ENCODE results near the gene RASGRP2.

The RASGRP2 gene

GRCh38 chr11:64753380-64754123 is 9.6 kb upstream of the RASGRP2 start:
- Histone ChIP-seq H3K36me3 (ENCODE audit: insufficient read depth, low read length) (no peaks in the 10 kb centered on the region), H3K9ac (ENCODE audit: low read depth, low read length) (no peak overlapping the region), H3K27ac (ENCODE audit: low read depth, low read length) (no peak overlapping the region), H3K27me3 (ENCODE audit: insufficient read depth, low read length) (no peaks in the 10 kb centered on the region), H3K4me1 (ENCODE audit: insufficient read depth, low read length) (no peaks in the 10 kb centered on the region), H3K4me3 (ENCODE audit: low read length) (no peak overlapping the region), H3K9me3 (ENCODE audit: insufficient read depth, low read depth, low read length) (no peaks in the 10 kb centered on the region)
- 94% methylated on average over 43 of the region's 43 CpGs for WGBS

- no peaks in the 10 kb centered on the region for H3K27me3 ChIP-seq (ENCODE audit: insufficient read depth, low read length)
- H3K36me3 ChIP-seq (ENCODE audit: insufficient read depth, low read length), result no peaks in the 10 kb centered on the region
- H3K9me3 ChIP-seq (ENCODE audit: insufficient read depth, low read depth, low read length), result no peaks in the 10 kb centered on the region
- no peaks in the 10 kb centered on the region for H3K4me1 ChIP-seq (ENCODE audit: insufficient read depth, low read length)
- H3K9ac ChIP-seq (ENCODE audit: low read depth, low read length), result no peak overlapping the region
- no peak overlapping the region for H3K4me3 ChIP-seq (ENCODE audit: low read length)
- WGBS, result 93% methylated on average over 7 of the region's 7 CpGs
- no peak overlapping the region for H3K27ac ChIP-seq (ENCODE audit: low read depth, low read length)
Measured at GRCh38 chr11:64753019-64753379, 9.1 kb upstream of the RASGRP2 start.

DNA sequence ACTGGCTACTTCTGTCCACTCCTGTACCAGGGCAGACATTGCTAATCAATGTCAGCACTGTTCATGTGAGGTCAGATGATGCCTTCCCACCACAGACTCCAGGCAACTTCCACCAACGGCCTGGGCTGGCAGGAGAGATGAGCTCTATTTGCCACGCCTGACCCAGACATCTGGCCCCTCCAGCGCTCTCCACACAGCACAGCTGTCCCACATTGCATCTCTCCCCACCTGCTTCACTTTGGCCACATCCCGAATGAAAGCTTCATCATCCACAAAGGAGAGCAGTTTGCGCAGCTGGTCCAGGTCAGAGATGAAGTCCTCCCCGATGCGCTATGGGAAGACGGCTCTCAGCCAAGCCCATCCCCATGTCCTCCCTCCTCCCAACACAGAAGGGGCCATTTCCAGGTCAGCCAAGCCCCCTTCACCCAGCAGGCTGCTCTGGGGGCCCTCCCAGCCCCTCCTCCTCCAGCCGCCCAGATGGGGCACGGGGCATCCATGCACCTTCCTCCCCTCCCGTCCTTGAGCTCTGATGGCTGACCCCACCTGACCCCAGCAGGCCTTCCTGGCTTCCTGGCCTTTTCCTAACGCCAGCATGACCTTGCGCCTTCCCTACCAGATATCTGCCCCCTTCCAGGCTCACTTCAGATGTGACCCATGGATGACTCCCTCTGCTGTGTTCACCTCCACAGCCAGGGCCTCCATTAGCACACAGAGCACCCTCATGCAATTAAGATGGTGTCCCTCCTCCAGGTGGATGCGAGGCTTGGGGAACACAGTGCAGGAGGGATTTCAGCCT is 8.4 kb upstream of the RASGRP2 start:
- 88% methylated on average over 14 of the region's 14 CpGs for WGBS
- Histone ChIP-seq H3K4me1 (ENCODE audit: insufficient read depth, low read length) (no peaks in the 10 kb centered on the region), H3K27ac (ENCODE audit: low read depth, low read length) (no peak overlapping the region), H3K36me3 (ENCODE audit: insufficient read depth, low read length) (no peaks in the 10 kb centered on the region), H3K4me3 (ENCODE audit: low read length) (no peak overlapping the region), H3K9me3 (ENCODE audit: insufficient read depth, low read depth, low read length) (no peaks in the 10 kb centered on the region), H3K9ac (ENCODE audit: low read depth, low read length) (no peak overlapping the region), H3K27me3 (ENCODE audit: insufficient read depth, low read length) (no peaks in the 10 kb centered on the region)

DNA sequence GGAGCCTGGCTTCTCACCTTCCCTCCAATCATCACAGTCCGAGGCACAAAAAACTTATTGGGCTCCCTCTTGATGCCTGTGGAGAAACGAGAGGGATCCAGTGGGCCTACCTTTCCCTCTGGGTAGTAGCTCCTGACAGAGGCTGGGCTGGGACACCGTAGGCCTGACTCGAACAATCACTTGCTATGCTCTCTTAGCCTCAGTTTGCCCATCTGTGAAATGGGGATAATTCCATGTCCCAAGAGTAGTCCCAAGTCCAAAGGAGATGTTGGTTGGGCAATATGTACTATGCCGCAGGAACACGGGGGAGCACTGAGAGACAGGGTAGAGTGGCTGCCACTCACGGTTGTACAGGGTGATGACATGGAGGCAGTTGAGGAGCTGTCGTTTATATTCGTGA is 7.6 kb upstream of the RASGRP2 start:
- Histone ChIP-seq H3K4me1 (ENCODE audit: insufficient read depth, low read length) (no peaks in the 10 kb centered on the region), H3K9me3 (ENCODE audit: insufficient read depth, low read depth, low read length) (no peaks in the 10 kb centered on the region), H3K36me3 (ENCODE audit: insufficient read depth, low read length) (no peaks in the 10 kb centered on the region), H3K9ac (ENCODE audit: low read depth, low read length) (no peak overlapping the region), H3K27ac (ENCODE audit: low read depth, low read length) (no peak overlapping the region), H3K27me3 (ENCODE audit: insufficient read depth, low read length) (no peaks in the 10 kb centered on the region), H3K4me3 (ENCODE audit: low read length) (no peak overlapping the region)
- WGBS, result 93% methylated on average over 9 of the region's 9 CpGs

DNA sequence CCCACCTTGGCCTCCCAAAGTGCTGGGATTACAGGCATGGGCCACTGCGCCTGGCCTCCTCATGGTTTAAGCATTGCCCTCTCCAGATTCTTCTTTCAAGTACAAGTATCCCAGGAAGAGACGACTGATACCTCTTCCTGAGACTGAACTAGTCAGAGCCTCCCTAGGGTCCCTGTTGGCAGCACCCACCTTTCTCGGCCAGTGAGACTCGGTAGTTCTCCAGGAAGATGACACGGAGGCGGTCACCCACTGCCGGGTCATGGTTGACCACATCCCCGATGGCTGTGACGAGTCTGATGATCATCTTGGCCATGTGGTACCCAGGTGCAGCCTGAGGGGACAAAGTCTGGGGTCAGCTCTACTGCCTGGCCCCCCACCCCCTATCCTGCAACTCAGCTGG is 7.2 kb upstream of the RASGRP2 start:
- Histone ChIP-seq H3K9ac (ENCODE audit: low read depth, low read length) (no peak overlapping the region), H3K9me3 (ENCODE audit: insufficient read depth, low read depth, low read length) (no peaks in the 10 kb centered on the region), H3K27me3 (ENCODE audit: insufficient read depth, low read length) (no peaks in the 10 kb centered on the region), H3K4me3 (ENCODE audit: low read length) (no peak overlapping the region), H3K4me1 (ENCODE audit: insufficient read depth, low read length) (no peaks in the 10 kb centered on the region), H3K27ac (ENCODE audit: low read depth, low read length) (no peak overlapping the region), H3K36me3 (ENCODE audit: insufficient read depth, low read length) (no peaks in the 10 kb centered on the region)
- 95% methylated on average over 9 of the region's 9 CpGs for WGBS

- H3K27me3 ChIP-seq (ENCODE audit: insufficient read depth, low read length), result no peaks in the 10 kb centered on the region
- no peak overlapping the region for H3K4me3 ChIP-seq (ENCODE audit: low read length)
- no peak overlapping the region for H3K27ac ChIP-seq (ENCODE audit: low read depth, low read length)
- no peaks in the 10 kb centered on the region for H3K36me3 ChIP-seq (ENCODE audit: insufficient read depth, low read length)
- WGBS, result 93% methylated on average over 12 of the region's 13 CpGs
- no peaks in the 10 kb centered on the region for H3K9me3 ChIP-seq (ENCODE audit: insufficient read depth, low read depth, low read length)
- H3K9ac ChIP-seq (ENCODE audit: low read depth, low read length), result no peak overlapping the region
- H3K4me1 ChIP-seq (ENCODE audit: insufficient read depth, low read length), result no peaks in the 10 kb centered on the region
Measured at GRCh38 chr11:64750361-64751054, 6.6 kb upstream of the RASGRP2 start.

GRCh38 chr11:64747961-64748665 is 4.2 kb upstream of the RASGRP2 start:
- Histone ChIP-seq H3K36me3 (ENCODE audit: insufficient read depth, low read length) (no peaks in the 10 kb centered on the region), H3K9ac (ENCODE audit: low read depth, low read length) (no peak overlapping the region), H3K4me3 (ENCODE audit: low read length) (no peak overlapping the region), H3K4me1 (ENCODE audit: insufficient read depth, low read length) (no peaks in the 10 kb centered on the region), H3K27ac (ENCODE audit: low read depth, low read length) (no peak overlapping the region), H3K9me3 (ENCODE audit: insufficient read depth, low read depth, low read length) (no peaks in the 10 kb centered on the region), H3K27me3 (ENCODE audit: insufficient read depth, low read length) (peaks cover 18% of the 10 kb centered on the region)
- WGBS, result 87% methylated on average over 14 of the region's 15 CpGs

GRCh38 chr11:64746486-64746885 is 2.5 kb upstream of the RASGRP2 start:
- Histone ChIP-seq H3K27me3 (ENCODE audit: insufficient read depth, low read length) (peaks cover 34% of the 10 kb centered on the region), H3K9me3 (ENCODE audit: insufficient read depth, low read depth, low read length) (no peaks in the 10 kb centered on the region), H3K27ac (ENCODE audit: low read depth, low read length) (no peak overlapping the region), H3K4me3 (ENCODE audit: low read length) (peak overlapping the region; percentile 70; the same call in 1 of the 2 replicates), H3K36me3 (ENCODE audit: insufficient read depth, low read length) (no peaks in the 10 kb centered on the region), H3K9ac (ENCODE audit: low read depth, low read length) (no peak overlapping the region), H3K4me1 (ENCODE audit: insufficient read depth, low read length) (peaks cover 2% of the 10 kb centered on the region; the same call in 1 of the 2 replicates)
- WGBS, result 86% methylated on average over 10 of the region's 10 CpGs

DNA sequence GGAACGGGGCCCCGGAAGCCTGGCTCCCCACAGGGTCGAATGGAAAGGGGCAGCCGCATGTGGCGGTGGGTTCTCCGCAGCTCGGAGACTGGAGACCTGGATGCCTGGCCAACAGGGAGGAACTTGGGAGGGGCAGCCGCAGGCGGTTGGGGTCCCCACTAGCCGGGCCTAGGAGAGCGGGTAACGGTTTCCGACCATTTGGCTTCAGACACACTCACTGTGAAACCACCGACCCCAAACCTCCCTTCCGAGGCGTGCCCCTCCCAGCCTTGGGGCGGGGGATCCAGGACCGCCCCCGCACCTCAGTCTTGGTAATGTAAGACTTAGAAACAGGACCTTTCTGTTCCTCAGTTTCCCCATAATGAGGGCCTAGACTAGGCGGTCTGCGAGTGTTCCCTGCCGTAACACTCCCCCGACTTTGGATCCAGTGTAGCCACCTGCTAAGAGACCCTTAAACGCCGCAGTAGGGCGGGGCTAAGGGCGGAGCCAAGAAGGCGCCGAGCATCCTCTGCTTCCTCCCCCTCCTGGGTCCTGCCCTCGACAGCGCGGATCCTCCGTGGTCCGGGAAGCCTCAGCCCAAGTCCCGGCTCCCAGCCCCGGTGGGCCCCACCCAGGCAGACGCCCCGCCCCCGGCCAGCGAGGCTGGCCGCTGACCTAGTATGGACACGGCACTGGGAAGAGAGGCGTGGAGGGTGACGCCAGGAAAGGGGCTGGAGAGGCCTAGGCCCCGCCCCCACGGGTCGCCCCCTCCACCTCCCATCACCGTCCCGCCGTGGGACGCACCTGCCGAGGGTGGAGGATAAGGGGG is 1.8 kb upstream of the RASGRP2 start:
- Histone ChIP-seq H3K27ac (ENCODE audit: low read depth, low read length) (peak overlapping the region; percentile 55; the same call in 1 of the 2 replicates), H3K27me3 (ENCODE audit: insufficient read depth, low read length) (peaks cover 41% of the 10 kb centered on the region), H3K9ac (ENCODE audit: low read depth, low read length) (peak overlapping the region; percentile 11; the same call in 1 of the 2 replicates), H3K9me3 (ENCODE audit: insufficient read depth, low read depth, low read length) (no peaks in the 10 kb centered on the region), H3K36me3 (ENCODE audit: insufficient read depth, low read length) (no peaks in the 10 kb centered on the region), H3K4me1 (ENCODE audit: insufficient read depth, low read length) (peaks cover 8% of the 10 kb centered on the region; the same call in 1 of the 2 replicates), H3K4me3 (ENCODE audit: low read length) (peak overlapping the region; percentile 70)
- WGBS, result under 1% methylated on average over 42 of the region's 52 CpGs

DNA sequence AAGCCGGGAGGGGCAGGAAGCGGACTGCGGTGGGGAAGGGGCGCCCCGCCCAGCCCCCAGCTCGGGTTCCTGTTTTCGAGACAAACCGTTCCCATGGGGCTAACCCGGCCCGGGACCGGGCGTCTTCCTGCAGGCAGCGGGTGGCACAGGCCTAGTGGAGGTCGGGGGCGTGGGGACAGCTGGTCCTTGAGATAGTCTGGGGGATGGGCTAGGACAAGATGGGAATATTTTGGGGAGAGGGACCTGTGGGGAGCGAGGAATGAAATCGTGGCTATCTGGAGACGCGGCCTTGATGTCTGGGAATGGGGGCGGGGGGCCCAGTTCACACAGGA is 1.2 kb upstream of the RASGRP2 start:
- Histone ChIP-seq H3K9me3 (ENCODE audit: insufficient read depth, low read depth, low read length) (no peaks in the 10 kb centered on the region), H3K4me3 (ENCODE audit: low read length) (peak overlapping the region; percentile 70), H3K36me3 (ENCODE audit: insufficient read depth, low read length) (no peaks in the 10 kb centered on the region), H3K4me1 (ENCODE audit: insufficient read depth, low read length) (peaks cover 8% of the 10 kb centered on the region; the same call in 1 of the 2 replicates), H3K27me3 (ENCODE audit: insufficient read depth, low read length) (peaks cover 47% of the 10 kb centered on the region), H3K9ac (ENCODE audit: low read depth, low read length) (peak overlapping the region; percentile 11; the same call in 1 of the 2 replicates), H3K27ac (ENCODE audit: low read depth, low read length) (peak overlapping the region; percentile 55; the same call in 1 of the 2 replicates)
- WGBS, result 1% methylated on average over 20 of the region's 20 CpGs
